Skeletal muscle tissue (tissue), 4 donors: ENCODE measurements around the gene CLEC7A. TPM values are rescaled to one million over a fixed set of nuclear protein-coding genes. Genes with fewer than 3 reads are reported as not detected.

ENCODE experiments used
- H3K27ac ChIP-seq: one replicate; pipeline ENCODE4 v1.7.0; 2013; ENCODE audit warnings: mild to moderate bottlenecking, low read depth, low read length, inconsistent platforms
- H3K27me3 ChIP-seq, 3 donors: one replicate each; pipeline ENCODE4 v1.7.0; 2013; ENCODE audit warnings: low read length in 3 of 3; ENCODE audit not compliant: control insufficient read depth in 3 of 3, insufficient read depth in 3 of 3
- H3K36me3 ChIP-seq, 3 donors: one replicate each; pipeline ENCODE4 v1.7.0; 2013; ENCODE audit warnings: low read length in 3 of 3; ENCODE audit not compliant: control insufficient read depth in 3 of 3, insufficient read depth in 3 of 3
- H3K4me1 ChIP-seq, 3 donors: one replicate each; pipeline ENCODE4 v1.7.0; 2013; ENCODE audit warnings: low read length in 3 of 3, mild to moderate bottlenecking in 3 of 3; ENCODE audit not compliant: control insufficient read depth in 3 of 3, insufficient read depth in 3 of 3
- H3K4me3 ChIP-seq, 3 donors: one replicate each; pipeline ENCODE4 v1.7.0; 2013; ENCODE audit warnings: low read length in 3 of 3
- H3K9ac ChIP-seq, 3 donors: one replicate each; pipeline ENCODE4 v1.7.0; 2013; ENCODE audit warnings: low read length in 3 of 3, mild to moderate bottlenecking in 3 of 3, moderate library complexity in 2 of 3, low read depth in 1 of 3
- H3K9me3 ChIP-seq, 3 donors: one replicate each; pipeline ENCODE4 v1.7.0; 2013; ENCODE audit warnings: low read length in 3 of 3; ENCODE audit not compliant: control insufficient read depth in 3 of 3
- total RNA-seq: library from RNA; depleted of rRNA; stranded (reverse); fragments of >200 nt; gene quantifications from one replicate; pipeline ENCODE4 v1.2.3, GENCODE V29; 2014
- donor health status: Osteomylitis.

Gene CLEC7A
- total RNA-seq, result 2.1 TPM

DNA sequence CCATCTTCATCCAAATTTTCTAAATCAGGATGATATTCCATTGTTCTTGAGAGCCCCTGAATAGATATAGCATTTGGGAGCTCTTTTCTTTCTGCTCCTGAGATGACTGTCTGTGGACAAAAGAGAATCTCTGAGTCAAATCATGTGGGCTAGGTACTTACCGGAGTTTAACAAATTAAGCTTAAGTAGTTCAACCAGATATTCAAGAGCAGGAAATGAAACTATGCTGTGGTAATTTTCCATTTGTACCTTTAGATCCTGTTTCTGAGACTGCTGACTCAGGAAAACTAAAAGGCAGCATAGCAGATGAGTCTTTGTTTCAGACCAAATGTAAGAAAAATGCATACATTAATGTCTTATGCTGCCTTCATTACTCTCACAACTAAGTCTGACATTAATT is at the start of gene CLEC7A:
Gene CLEC7A, minus strand, starts transcription at position 158 of the 400 bp plus-strand sequence. Its CDS starts 117 bp downstream, at position 41.
- no peak within 1 kb of the TSS for H3K4me3 ChIP-seq
- H3K27me3 ChIP-seq, result no peaks in the 10 kb centered on the region
- H3K9ac ChIP-seq, result no peak within 1 kb of the TSS
- no peaks in the 10 kb centered on the region for H3K4me1 ChIP-seq
- peak within 1 kb of the TSS; percentile 58 for H3K27ac ChIP-seq
- H3K36me3 ChIP-seq, result no peaks in the 10 kb centered on the region
- no peaks in the 10 kb centered on the region for H3K9me3 ChIP-seq

DNA sequence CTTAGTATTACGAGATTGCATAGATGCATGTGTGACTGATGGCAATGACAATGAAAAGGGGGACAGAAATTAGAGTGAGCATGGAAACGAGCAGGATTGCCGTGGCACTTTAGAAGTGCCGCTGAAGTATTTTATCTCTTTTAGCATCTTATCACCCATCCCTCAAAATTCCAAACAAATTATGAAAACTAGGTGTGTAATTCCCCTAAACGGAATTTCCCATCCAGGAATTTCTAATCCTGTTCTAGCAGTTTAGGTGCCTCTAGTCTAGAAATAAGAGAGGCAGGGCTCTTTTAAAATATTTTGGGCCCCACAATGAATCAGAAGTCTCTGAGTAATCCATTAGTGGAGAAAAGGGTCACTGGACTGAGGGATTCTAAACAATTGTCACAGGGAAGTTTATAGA is 49.8 kb upstream of the CLEC7A start:
- H3K9ac ChIP-seq, result no peak overlapping the region
- H3K36me3 ChIP-seq, result no peaks in the 10 kb centered on the region
- H3K9me3 ChIP-seq, result no peaks in the 10 kb centered on the region
- peaks cover 3 to 14% (median 3%) of the 10 kb centered on the region in 3 donors for H3K27me3 ChIP-seq
- no peak overlapping the region for H3K27ac ChIP-seq
- no peak overlapping the region for H3K4me3 ChIP-seq
- no peaks in the 10 kb centered on the region for H3K4me1 ChIP-seq

DNA sequence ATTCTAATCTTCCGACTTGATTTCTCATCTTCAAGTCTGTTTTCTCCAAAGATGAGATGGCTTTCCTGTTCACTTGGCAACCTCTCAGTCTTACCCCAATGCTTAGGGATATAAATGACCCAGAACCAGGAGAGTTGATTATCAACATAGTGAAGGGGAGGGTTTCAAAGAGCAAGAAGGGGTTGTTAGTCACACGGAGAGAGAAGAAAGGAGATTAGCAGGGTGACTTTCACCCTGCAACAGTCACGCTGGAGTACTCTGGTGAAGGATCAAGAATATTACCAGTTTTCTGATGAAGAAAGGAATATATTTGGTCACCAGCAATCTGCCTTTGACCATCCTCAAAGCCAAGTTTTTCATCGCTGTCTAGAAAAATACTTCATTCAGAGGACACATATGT is 48.8 kb upstream of the CLEC7A start, which contains the start of gene TMEM52B:
Gene TMEM52B, plus strand, starts transcription at position 212 of the 400 bp plus-strand sequence. CDS start 543 bp downstream, outside the sequence.
- Histone ChIP-seq H3K4me3 (no peak within 1 kb of the TSS), H3K27ac (no peak within 1 kb of the TSS), H3K9me3 (no peaks in the 10 kb centered on the region), H3K9ac (no peak within 1 kb of the TSS), H3K4me1 (no peaks in the 10 kb centered on the region), H3K27me3 (peaks cover 3 to 11% (median 3%) of the 10 kb centered on the region in 3 donors), H3K36me3 (no peaks in the 10 kb centered on the region)

DNA sequence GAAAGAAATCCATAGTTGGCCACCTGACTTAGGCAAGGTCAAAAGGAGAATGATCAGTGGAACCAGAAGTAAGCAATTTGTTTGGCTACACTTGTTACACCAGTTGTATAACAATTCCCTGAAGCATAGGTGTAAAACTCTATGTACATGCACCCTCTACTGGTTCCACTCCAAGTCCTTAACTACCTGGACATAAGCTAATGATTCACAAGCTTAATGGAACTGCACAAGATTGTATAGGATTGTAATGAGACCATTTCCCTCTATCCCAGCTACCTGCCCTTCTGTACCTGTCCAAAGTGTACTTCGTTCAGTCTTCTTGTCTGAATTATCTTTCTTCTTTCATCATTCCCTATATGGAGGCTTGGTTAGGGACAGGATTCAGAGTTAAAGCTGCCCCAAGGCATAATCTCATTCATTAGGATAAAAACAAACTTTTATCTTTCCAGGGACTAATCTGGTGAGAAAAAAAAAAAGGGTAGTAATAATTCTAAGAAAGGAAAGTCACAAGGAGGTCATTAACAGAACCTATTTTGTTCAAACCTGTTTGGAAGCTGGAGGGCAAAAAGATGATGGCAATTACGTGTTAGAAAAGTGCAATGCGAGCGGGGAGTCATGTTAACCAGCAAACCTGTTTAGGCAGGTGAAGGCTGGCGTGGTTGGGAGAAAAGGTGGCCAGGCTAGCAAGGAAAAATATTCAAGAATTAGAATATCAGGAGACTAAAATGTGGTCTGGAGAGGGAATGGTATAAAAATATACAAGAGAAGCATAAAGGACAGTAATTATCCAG is 46.0 kb upstream of the CLEC7A start:
- peaks cover 0 to 9% (median 0%) of the 10 kb centered on the region in 3 donors for H3K27me3 ChIP-seq
- no peak overlapping the region for H3K9ac ChIP-seq
- H3K36me3 ChIP-seq, result no peaks in the 10 kb centered on the region
- H3K27ac ChIP-seq, result no peak overlapping the region
- no peak overlapping the region for H3K4me3 ChIP-seq
- no peaks in the 10 kb centered on the region for H3K9me3 ChIP-seq
- no peaks in the 10 kb centered on the region for H3K4me1 ChIP-seq

DNA sequence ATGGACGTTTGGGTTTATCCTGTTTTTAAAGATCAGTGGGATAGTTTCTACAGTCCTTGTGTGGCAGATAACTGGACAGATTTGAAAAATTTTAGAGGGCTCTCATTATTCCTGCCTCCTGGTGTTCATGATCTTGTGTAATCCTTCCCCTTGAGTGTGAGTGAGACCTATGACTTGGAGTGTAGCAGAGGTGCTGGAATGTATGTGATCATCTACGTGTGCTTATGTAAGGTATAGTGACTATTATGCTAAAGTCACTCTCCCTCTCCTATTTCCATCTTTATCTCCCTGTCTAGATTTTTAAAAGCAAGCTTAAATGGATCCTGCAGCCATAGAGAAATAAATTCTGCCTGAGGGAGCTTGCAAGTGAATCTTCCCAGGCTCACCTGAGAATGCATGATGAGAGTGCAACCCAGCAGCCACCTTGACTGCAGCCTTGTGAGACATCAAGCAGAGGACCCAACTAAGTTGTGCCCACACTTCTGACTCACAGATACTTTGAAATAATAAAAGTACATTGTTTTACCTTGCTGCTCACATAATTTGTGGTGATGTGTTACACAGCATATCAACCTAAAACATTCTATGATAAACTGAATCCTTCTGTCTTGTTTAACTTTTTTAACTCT is 45.1 kb upstream of the CLEC7A start:
- Histone ChIP-seq H3K4me1 (no peaks in the 10 kb centered on the region), H3K27ac (no peak overlapping the region), H3K9ac (no peak overlapping the region), H3K36me3 (no peaks in the 10 kb centered on the region), H3K9me3 (no peaks in the 10 kb centered on the region), H3K4me3 (no peak overlapping the region), H3K27me3 (peaks cover 0 to 9% (median 0%) of the 10 kb centered on the region in 3 donors)

DNA sequence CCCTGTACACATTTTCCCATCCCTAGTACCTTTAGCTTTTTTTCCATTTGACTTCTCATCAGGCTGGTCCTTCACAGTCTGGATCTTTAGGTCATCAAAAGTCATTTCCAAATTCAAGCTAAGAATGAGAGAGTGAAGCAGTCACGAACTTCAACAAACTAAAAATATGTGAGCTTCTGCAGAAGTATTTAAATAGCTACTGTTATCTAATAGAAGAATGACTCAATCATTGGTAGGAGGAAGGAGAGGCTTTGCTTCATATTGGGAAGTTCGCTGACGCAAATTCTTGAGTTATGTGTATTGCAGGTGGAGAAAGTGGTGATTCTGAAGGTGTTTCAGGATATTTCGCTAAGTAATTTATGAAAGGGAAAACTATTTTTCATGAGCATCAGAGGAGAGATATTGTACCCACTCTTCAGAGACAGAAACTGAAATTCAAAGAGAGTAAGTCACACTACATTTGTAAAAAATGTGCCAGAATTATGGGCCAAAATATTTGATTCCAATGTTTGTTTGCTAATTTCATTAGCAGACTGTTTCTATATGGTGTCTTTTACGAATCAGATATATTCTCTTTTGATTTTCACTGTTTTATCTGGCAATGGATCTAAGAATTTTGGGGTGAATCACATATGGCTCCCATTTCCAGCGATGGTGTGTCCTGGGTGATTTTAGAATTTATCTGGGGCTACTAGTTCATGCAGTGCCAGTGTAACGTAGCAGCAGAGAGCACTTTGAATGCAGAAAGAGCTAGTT is 42.2 kb upstream of the CLEC7A start, which contains the start of gene OLR1:
Gene OLR1, minus strand, starts transcription at position 160 of the 756 bp plus-strand sequence. Its CDS starts 55 bp downstream, at position 105.
- no peaks in the 10 kb centered on the region for H3K9me3 ChIP-seq
- no peak within 1 kb of the TSS for H3K4me3 ChIP-seq
- no peak within 1 kb of the TSS for H3K27ac ChIP-seq
- H3K27me3 ChIP-seq, result no peaks in the 10 kb centered on the region
- no peaks in the 10 kb centered on the region for H3K4me1 ChIP-seq
- H3K36me3 ChIP-seq, result no peaks in the 10 kb centered on the region
- H3K9ac ChIP-seq, result no peak within 1 kb of the TSS

DNA sequence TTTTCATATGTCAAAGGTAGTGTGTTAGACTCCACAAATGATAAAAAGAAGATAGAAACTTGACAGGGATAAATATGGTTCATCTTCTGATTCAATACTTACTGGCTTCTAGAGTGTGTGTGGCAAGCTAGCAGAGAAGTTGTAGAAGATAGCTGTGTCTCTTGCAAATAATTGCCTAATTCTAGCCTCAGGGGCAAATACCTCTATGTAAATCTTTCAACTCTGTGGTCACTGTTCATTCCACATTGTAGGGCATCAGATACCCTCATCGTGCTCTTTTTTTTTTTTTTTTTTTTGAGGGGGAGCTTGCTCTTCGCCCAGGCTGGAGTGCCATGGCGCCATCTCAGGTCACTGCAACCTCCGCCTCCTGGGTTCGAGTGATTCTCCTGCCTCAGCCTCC is 40.2 kb upstream of the CLEC7A start:
- Histone ChIP-seq H3K27me3 (no peaks in the 10 kb centered on the region), H3K36me3 (no peaks in the 10 kb centered on the region), H3K4me3 (no peak overlapping the region)

DNA sequence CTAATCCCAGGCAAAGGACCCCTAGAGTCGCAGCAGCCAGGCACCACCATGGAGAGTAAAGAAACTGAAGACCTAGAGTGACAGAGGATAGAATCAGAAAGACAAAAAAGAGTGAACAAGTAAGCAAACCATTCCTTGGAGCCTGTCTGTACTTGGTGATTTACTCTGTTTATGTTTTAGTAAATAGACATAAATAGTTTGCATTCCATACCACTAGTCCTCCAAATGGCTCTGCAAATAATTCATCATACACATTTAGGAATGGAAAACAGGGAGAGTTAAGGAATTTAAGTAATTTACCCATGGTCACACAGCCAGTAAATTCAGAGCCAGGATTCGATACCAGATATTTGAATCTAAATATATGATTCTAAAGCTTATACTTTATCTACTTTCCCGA is 39.1 kb upstream of the CLEC7A start:
- no peaks in the 10 kb centered on the region for H3K36me3 ChIP-seq
- H3K4me3 ChIP-seq, result no peak overlapping the region
- H3K9me3 ChIP-seq, result no peaks in the 10 kb centered on the region
- no peak overlapping the region for H3K27ac ChIP-seq
- H3K9ac ChIP-seq, result no peak overlapping the region
- no peaks in the 10 kb centered on the region for H3K4me1 ChIP-seq
- no peaks in the 10 kb centered on the region for H3K27me3 ChIP-seq

More for the DNA sequence above, 40.2 kb upstream of the CLEC7A start:
- Histone ChIP-seq H3K4me1 (no peaks in the 10 kb centered on the region), H3K9me3 (no peaks in the 10 kb centered on the region), H3K9ac (no peak overlapping the region), H3K27ac (no peak overlapping the region)

DNA sequence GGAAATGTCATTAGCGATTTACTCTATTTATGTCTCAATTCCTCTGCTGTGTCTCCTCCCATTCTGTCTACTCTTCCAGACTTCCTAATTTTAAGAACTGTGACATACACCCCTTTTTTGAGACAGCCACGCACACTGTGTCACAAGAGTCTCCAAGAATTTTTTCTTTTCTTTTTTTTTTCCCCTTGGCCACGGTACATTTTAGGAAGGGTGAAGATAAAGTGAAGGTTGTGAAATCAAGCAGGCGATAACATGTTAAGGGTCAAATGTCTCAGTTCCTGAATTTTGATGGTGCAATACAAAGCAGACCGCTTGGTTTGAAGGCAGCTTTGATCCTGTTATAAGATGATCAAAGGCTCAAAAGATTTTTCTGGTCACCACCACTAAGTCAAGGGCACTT is 37.6 kb upstream of the CLEC7A start:
- H3K27me3 ChIP-seq, result no peaks in the 10 kb centered on the region
- no peak overlapping the region for H3K27ac ChIP-seq
- no peak overlapping the region for H3K4me3 ChIP-seq
- no peaks in the 10 kb centered on the region for H3K9me3 ChIP-seq
- H3K4me1 ChIP-seq, result no peaks in the 10 kb centered on the region
- H3K9ac ChIP-seq, result no peak overlapping the region
- no peaks in the 10 kb centered on the region for H3K36me3 ChIP-seq
